ENCODE data around the gene GATAD2A.
A peak's percentile ranks its signal among the peaks of the same experiment; 100 is the strongest.
"Not testable (repeated sequence)": the region's sequence is repeated elsewhere in the genome, so short reads cannot be mapped to it uniquely, and the experiment has no call there.

GATAD2A gene

DNA sequence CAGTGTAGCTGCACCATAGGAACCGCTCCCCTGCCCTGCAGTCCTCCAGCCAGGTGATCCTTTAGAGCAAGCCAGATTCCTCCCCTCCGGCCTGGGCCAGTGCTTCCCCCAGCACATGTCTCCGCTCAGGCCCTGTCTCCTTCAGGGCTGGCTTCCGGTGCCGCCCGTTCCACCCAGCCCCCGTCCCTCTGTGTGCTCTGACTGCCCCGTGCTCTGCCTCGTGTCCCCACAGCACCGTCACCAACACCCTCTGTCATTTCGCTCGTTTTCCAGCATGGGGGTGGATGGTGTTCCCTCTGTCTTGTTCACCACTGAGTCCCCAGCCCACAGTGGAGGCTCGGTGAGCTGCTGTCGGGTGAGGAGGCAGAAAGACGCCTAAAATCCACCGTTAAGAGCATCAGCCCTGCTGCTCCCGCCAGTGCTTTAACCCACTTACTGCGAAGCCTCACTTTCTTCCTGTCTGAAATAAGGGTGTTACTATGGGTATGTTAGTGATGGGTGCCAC, 55.3 kb downstream of the GATAD2A start:
- DNase-seq (ENCODE audit: low spot score in 2 of 2) (peak; percentile 35 to 55), ATAC-seq (replicated peaks; ENCODE audit: extremely low read depth, poor library complexity, severe bottlenecking) (peak; percentile 61)
- Mint-ChIP-seq H3K36me3 (ENCODE audit: insufficient read depth) (peaks cover 45% of the 10 kb centered on the region), H3K4me1 (peaks cover 89% of the 10 kb centered on the region), H3K27me3 (no peaks in the 10 kb centered on the region), H3K27ac (ENCODE audit: low read depth) (peak overlapping the region; percentile 99), H3K4me3 (peak overlapping the region; percentile 86), H3K9me3 (no peaks in the 10 kb centered on the region)

- peak overlapping the region; percentile 86 for H3K4me3 Mint-ChIP-seq
- H3K4me1 Mint-ChIP-seq = peaks cover 91% of the 10 kb centered on the region
- peak overlapping the region; percentile 99 for H3K27ac Mint-ChIP-seq (ENCODE audit: low read depth)
- H3K9me3 Mint-ChIP-seq = no peaks in the 10 kb centered on the region
- no peak for ATAC-seq (replicated peaks; ENCODE audit: extremely low read depth, poor library complexity, severe bottlenecking)
- no peaks in the 10 kb centered on the region for H3K27me3 Mint-ChIP-seq
- no peak for DNase-seq (ENCODE audit: low spot score in 2 of 2)
- peaks cover 50% of the 10 kb centered on the region for H3K36me3 Mint-ChIP-seq (ENCODE audit: insufficient read depth)
Observed at GRCh38 chr19:19461306-19461670, 55.8 kb downstream of the GATAD2A start.

GRCh38 chr19:19461671-19462622, 56.5 kb downstream of the GATAD2A start:
- DNase-seq (ENCODE audit: low spot score in 2 of 2) (no peak), ATAC-seq (replicated peaks; ENCODE audit: extremely low read depth, poor library complexity, severe bottlenecking) (no peak)
- H3K27me3 Mint-ChIP-seq = no peaks in the 10 kb centered on the region
- peak overlapping the region; percentile 86 for H3K4me3 Mint-ChIP-seq
- peaks cover 88% of the 10 kb centered on the region for H3K4me1 Mint-ChIP-seq
- H3K9me3 Mint-ChIP-seq = no peaks in the 10 kb centered on the region
- peak overlapping the region; percentile 99 for H3K27ac Mint-ChIP-seq (ENCODE audit: low read depth)
- H3K36me3 Mint-ChIP-seq (ENCODE audit: insufficient read depth) = peaks cover 56% of the 10 kb centered on the region

GRCh38 chr19:19463348-19464117, 58.1 kb downstream of the GATAD2A start:
- Mint-ChIP-seq H3K36me3 (ENCODE audit: insufficient read depth) (peaks cover 56% of the 10 kb centered on the region), H3K4me1 (peaks cover 80% of the 10 kb centered on the region), H3K27ac (ENCODE audit: low read depth) (peak overlapping the region; percentile 99), H3K9me3 (peaks cover 6% of the 10 kb centered on the region), H3K27me3 (no peaks in the 10 kb centered on the region), H3K4me3 (peak overlapping the region; percentile 86)
- no peak for ATAC-seq (replicated peaks; ENCODE audit: extremely low read depth, poor library complexity, severe bottlenecking)
- DNase-seq (ENCODE audit: low spot score in 2 of 2) = no peak

DNA sequence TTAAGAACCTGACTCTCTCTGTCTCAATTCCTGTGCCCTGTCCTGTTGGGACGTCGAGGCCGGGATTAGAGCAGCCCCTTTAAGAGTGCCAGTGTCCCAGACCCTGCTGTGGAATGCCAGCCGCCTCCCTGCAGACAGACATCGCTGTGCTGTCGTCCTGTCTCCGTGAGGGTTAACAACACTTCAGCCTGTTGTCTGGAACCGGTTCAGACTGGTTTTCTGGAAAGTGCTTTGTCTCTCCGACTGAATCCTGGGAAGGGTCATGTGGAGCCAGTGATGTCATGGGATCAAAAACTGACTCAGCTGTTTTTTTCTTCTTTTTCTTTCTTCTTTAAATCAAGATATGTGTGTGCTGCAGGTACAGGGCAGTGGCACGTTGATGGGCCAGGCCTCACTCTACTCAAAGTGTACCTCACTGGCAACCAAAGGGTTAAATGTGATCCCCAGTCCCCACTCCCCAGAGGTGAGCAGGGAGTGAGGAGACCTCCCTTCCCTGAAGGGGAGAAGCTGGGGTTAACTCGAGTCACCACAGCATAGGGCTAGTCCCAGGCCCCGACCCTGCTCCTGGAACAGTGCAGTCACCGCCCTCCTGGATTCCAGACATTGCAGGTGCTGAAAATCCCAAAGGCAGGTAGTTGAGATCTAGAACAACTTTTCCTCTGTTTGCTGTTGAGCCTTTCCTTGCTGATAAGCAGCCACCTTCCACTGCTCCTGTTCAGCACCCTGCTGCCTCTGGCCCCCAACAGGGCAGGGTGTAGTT, 59.0 kb downstream of the GATAD2A start:
- Mint-ChIP-seq H3K27ac (ENCODE audit: low read depth) (peak overlapping the region; percentile 84), H3K36me3 (ENCODE audit: insufficient read depth) (peaks cover 51% of the 10 kb centered on the region), H3K4me3 (peak overlapping the region; percentile 20), H3K27me3 (no peaks in the 10 kb centered on the region), H3K9me3 (peaks cover 8% of the 10 kb centered on the region), H3K4me1 (peaks cover 73% of the 10 kb centered on the region)
- DNase-seq (ENCODE audit: low spot score in 2 of 2) (no peak), ATAC-seq (replicated peaks; ENCODE audit: extremely low read depth, poor library complexity, severe bottlenecking) (no peak)

DNA sequence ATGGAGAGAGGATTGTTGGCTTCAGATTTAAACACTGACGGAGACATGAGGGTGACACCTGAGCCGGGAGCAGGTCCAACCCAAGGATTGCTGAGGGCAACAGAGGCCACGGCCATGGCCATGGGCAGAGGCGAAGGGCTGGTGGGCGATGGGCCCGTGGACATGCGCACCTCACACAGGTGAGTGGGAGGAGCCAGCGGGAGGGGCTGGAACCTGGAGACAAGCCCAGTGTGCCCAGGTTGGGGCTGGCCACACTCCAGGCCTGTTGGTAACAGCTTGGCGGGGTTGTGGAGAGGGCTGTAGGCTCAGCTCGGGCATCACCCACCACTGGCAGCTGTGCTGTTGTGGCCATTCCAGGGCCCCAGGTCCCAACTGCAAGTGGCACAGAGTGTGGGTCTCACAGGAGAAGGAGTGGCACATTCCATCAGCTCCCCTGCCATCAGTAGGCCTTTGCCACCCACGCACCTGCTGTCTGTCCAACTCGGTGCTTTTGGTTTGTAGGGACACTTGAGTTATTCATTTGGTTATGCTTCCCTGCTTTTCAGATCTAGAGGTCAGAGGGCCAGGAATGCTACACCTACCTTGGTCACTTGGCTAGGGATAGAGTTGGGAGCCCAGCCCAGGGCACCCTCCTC, 60.1 kb downstream of the GATAD2A start:
- peaks cover 66% of the 10 kb centered on the region for H3K4me1 Mint-ChIP-seq
- H3K4me3 Mint-ChIP-seq = peak overlapping the region; percentile 20
- H3K27me3 Mint-ChIP-seq = no peaks in the 10 kb centered on the region
- H3K9me3 Mint-ChIP-seq = peaks cover 8% of the 10 kb centered on the region
- ATAC-seq (replicated peaks; ENCODE audit: extremely low read depth, poor library complexity, severe bottlenecking) (no peak), DNase-seq (ENCODE audit: low spot score in 2 of 2) (no peak)
- peak overlapping the region; percentile 84 for H3K27ac Mint-ChIP-seq (ENCODE audit: low read depth)
- H3K36me3 Mint-ChIP-seq (ENCODE audit: insufficient read depth) = peaks cover 47% of the 10 kb centered on the region

DNA sequence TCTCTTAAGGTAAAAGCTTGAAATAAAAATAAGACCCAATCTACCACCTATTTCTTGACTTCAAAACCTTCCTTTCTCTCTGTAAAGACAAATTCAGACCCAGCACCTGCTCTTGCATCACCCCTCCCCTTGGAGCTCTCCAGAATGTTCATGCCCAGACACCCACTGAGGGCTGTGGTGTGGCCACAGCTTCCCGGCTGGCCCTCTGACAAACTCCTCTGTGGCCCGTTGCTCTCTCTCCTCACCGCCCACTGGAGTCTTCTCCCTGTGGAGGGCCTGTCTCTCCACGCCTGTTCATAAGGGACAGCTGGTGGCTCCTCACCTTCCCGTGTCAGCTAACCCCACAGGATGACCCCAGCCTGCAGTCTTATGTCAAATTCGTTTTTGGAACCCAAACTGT, 60.7 kb downstream of the GATAD2A start:
- no peaks in the 10 kb centered on the region for H3K27me3 Mint-ChIP-seq
- H3K4me1 Mint-ChIP-seq = peaks cover 66% of the 10 kb centered on the region
- peaks cover 43% of the 10 kb centered on the region for H3K36me3 Mint-ChIP-seq (ENCODE audit: insufficient read depth)
- H3K27ac Mint-ChIP-seq (ENCODE audit: low read depth) = peak overlapping the region; percentile 27
- DNase-seq (ENCODE audit: low spot score in 2 of 2) (no peak), ATAC-seq (replicated peaks; ENCODE audit: extremely low read depth, poor library complexity, severe bottlenecking) (no peak)
- peaks cover 8% of the 10 kb centered on the region for H3K9me3 Mint-ChIP-seq
- H3K4me3 Mint-ChIP-seq = no peak overlapping the region

DNA sequence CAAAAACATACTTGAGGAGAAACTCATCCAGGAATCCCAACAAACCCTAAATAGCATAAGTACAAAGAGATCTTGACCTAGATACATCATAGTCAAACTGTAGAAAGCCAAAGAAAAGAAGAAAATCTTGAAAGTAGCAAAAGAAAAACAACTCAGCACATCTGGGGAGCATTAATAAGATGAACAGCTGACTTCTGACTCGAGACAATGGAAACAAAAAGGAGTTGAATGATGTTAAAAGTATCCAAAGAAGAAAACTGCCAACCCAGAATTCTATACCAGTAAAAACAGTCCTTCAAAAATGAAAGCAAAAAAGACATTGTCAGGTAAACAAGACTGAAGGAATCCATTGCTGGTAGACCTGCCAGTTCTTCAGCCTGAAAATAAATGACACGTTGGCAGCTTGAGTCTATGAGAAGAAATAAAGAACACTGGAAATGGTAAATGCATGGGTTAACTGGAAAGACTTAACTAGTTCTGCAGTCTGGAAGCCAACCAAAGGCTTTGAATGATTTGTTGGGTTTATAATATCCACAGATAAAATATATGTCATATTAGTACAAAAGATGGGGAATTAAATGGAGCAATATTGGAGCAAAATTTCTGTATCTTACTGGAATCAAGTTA, 63.1 kb downstream of the GATAD2A start:
- H3K4me1 Mint-ChIP-seq = peaks cover 53% of the 10 kb centered on the region
- ATAC-seq (replicated peaks; ENCODE audit: extremely low read depth, poor library complexity, severe bottlenecking) = no peak
- H3K27me3 Mint-ChIP-seq = no peaks in the 10 kb centered on the region

GRCh38 chr19:19470579-19470978, 65.1 kb downstream of the GATAD2A start:
- DNase-seq (ENCODE audit: low spot score in 2 of 2) (no peak), ATAC-seq (replicated peaks; ENCODE audit: extremely low read depth, poor library complexity, severe bottlenecking) (no peak)
- no peaks in the 10 kb centered on the region for H3K27me3 Mint-ChIP-seq
- peak overlapping the region; percentile 47 for H3K27ac Mint-ChIP-seq (ENCODE audit: low read depth)
- peaks cover 8% of the 10 kb centered on the region for H3K9me3 Mint-ChIP-seq
- H3K4me3 Mint-ChIP-seq = no peak overlapping the region
- peaks cover 38% of the 10 kb centered on the region for H3K36me3 Mint-ChIP-seq (ENCODE audit: insufficient read depth)
- H3K4me1 Mint-ChIP-seq = peaks cover 48% of the 10 kb centered on the region

More for the DNA sequence above, 63.1 kb downstream of the GATAD2A start:
- no peak for DNase-seq (ENCODE audit: low spot score in 2 of 2)
- Mint-ChIP-seq H3K27ac (ENCODE audit: low read depth) (peak overlapping the region; percentile 81), H3K4me3 (no peak overlapping the region), H3K36me3 (ENCODE audit: insufficient read depth) (peaks cover 39% of the 10 kb centered on the region), H3K9me3 (peaks cover 8% of the 10 kb centered on the region)

DNA sequence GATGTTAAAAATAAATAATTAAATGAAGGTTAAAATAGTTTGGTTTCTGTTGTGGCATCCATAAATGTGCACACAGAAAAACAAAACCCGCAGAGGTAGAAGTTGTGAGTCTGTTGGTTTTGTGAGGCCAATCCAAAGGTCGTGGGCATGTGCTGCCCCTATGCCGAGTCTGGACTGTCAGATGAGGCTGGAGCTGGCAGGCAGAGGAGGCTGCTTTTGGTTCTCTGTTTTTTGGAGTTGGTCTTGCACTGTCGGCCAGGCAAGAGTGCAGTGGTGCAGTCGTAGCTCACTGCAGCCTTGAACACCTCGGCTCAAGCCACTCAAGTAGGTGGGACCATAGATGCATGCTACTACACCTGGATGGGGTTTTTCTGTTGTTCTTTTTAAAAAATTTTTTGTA, 66.2 kb downstream of the GATAD2A start:
- no peak for ATAC-seq (replicated peaks; ENCODE audit: extremely low read depth, poor library complexity, severe bottlenecking)
- Mint-ChIP-seq H3K27ac (ENCODE audit: low read depth) (no peak overlapping the region), H3K4me3 (no peak overlapping the region), H3K4me1 (peaks cover 50% of the 10 kb centered on the region), H3K27me3 (no peaks in the 10 kb centered on the region), H3K9me3 (peaks cover 8% of the 10 kb centered on the region), H3K36me3 (ENCODE audit: insufficient read depth) (peaks cover 32% of the 10 kb centered on the region)
- DNase-seq (ENCODE audit: low spot score in 2 of 2) = no peak

- Mint-ChIP-seq H3K4me1 (peaks cover 54% of the 10 kb centered on the region), H3K36me3 (ENCODE audit: insufficient read depth) (peaks cover 30% of the 10 kb centered on the region)
- H3K9me3 Mint-ChIP-seq; H3K4me3 Mint-ChIP-seq; H3K27me3 Mint-ChIP-seq; ATAC-seq (replicated peaks; ENCODE audit: extremely low read depth, poor library complexity, severe bottlenecking); H3K27ac Mint-ChIP-seq (ENCODE audit: low read depth); DNase-seq (ENCODE audit: low spot score in 2 of 2): not testable (repeated sequence)
Observed at GRCh38 chr19:19472106-19472505, 66.6 kb downstream of the GATAD2A start.

Measured in central memory CD8-positive, alpha-beta T cell (primary cell).